ENCODE results near the gene TENT4A. TPM values are rescaled to one million over a fixed set of nuclear protein-coding genes. Genes with fewer than 3 reads are reported as not detected.

The TENT4A gene
- total RNA-seq, 2 donors from 2014 or later, result 25.5 to 32.7 TPM

GRCh38 chr5:6744841-6745705, 31.8 kb downstream of the TENT4A start:
- H3K9me3 Mint-ChIP-seq, result no peaks in the 10 kb centered on the region
- H3K36me3 Mint-ChIP-seq (ENCODE audit: low read depth), result peaks cover 43% of the 10 kb centered on the region
- H3K27me3 Mint-ChIP-seq (ENCODE audit: insufficient read depth), result no peaks in the 10 kb centered on the region
- Histone ChIP-seq H3K4me1 (ENCODE audit: control insufficient read depth, insufficient read depth, low read length) (no peaks in the 10 kb centered on the region), H3K9me3 (ENCODE audit: control insufficient read depth, low read length) (no peaks in the 10 kb centered on the region), H3K27me3 (ENCODE audit: control insufficient read depth, insufficient read depth, low read length, poor library complexity, severe bottlenecking) (no peaks in the 10 kb centered on the region), H3K27ac (ENCODE audit: low read depth, low read length) (peak overlapping the region; percentile 9), H3K9ac (ENCODE audit: extremely low read depth, low read length, poor library complexity, severe bottlenecking) (no peak overlapping the region), H3K36me3 (ENCODE audit: control insufficient read depth, insufficient read depth, low read length) (peaks cover 60% of the 10 kb centered on the region), H3K4me3 (ENCODE audit: low read length) (no peak overlapping the region)
- no peak overlapping the region for H3K4me3 Mint-ChIP-seq
- no peak for DNase-seq
- H3K27ac Mint-ChIP-seq, result no peak overlapping the region
- WGBS, 2 experiments (ENCODE audit: insufficient coverage in 1 of 2, insufficient read length in 1 of 2), result 90 to 94% methylated on average over 6 to 12 of the region's 12 CpGs
- no peak for TF ChIP-seq CTCF (conservative IDR thresholded peaks at IDR 0.05)
- H3K4me1 Mint-ChIP-seq, result no peaks in the 10 kb centered on the region

GRCh38 chr5:6745706-6746222, 32.5 kb downstream of the TENT4A start:
- Histone ChIP-seq H3K9ac (ENCODE audit: extremely low read depth, low read length, poor library complexity, severe bottlenecking) (no peak overlapping the region), H3K9me3 (ENCODE audit: control insufficient read depth, low read length) (no peaks in the 10 kb centered on the region), H3K4me1 (ENCODE audit: control insufficient read depth, insufficient read depth, low read length) (no peaks in the 10 kb centered on the region), H3K27me3 (ENCODE audit: control insufficient read depth, insufficient read depth, low read length, poor library complexity, severe bottlenecking) (no peaks in the 10 kb centered on the region), H3K27ac (ENCODE audit: low read depth, low read length) (no peak overlapping the region), H3K4me3 (ENCODE audit: low read length) (no peak overlapping the region), H3K36me3 (ENCODE audit: control insufficient read depth, insufficient read depth, low read length) (peaks cover 60% of the 10 kb centered on the region)
- WGBS, 2 experiments (ENCODE audit: insufficient coverage in 1 of 2, insufficient read length in 1 of 2), result 85 to 92% methylated on average over 10 of the region's 10 CpGs
- TF ChIP-seq CTCF (conservative IDR thresholded peaks at IDR 0.05), result peak; percentile 86
- H3K4me3 Mint-ChIP-seq, result no peak overlapping the region
- no peaks in the 10 kb centered on the region for H3K27me3 Mint-ChIP-seq (ENCODE audit: insufficient read depth)
- DNase-seq, result no peak
- peaks cover 43% of the 10 kb centered on the region for H3K36me3 Mint-ChIP-seq (ENCODE audit: low read depth)
- no peak overlapping the region for H3K27ac Mint-ChIP-seq
- no peaks in the 10 kb centered on the region for H3K4me1 Mint-ChIP-seq
- no peaks in the 10 kb centered on the region for H3K9me3 Mint-ChIP-seq

- no peak overlapping the region for H3K4me3 Mint-ChIP-seq
- no peak for DNase-seq
Observed at GRCh38 chr5:6746244-6746643, 33.0 kb downstream of the TENT4A start.

More at GRCh38 chr5:6746244-6746643, 33.0 kb downstream of the TENT4A start:
- Histone ChIP-seq H3K27ac (ENCODE audit: low read depth, low read length) (no peak overlapping the region), H3K36me3 (ENCODE audit: control insufficient read depth, insufficient read depth, low read length) (peaks cover 63% of the 10 kb centered on the region), H3K4me1 (ENCODE audit: control insufficient read depth, insufficient read depth, low read length) (no peaks in the 10 kb centered on the region), H3K9me3 (ENCODE audit: control insufficient read depth, low read length) (no peaks in the 10 kb centered on the region), H3K9ac (ENCODE audit: extremely low read depth, low read length, poor library complexity, severe bottlenecking) (no peak overlapping the region), H3K27me3 (ENCODE audit: control insufficient read depth, insufficient read depth, low read length, poor library complexity, severe bottlenecking) (no peaks in the 10 kb centered on the region), H3K4me3 (ENCODE audit: low read length) (no peak overlapping the region)
- Mint-ChIP-seq H3K4me1 (no peaks in the 10 kb centered on the region), H3K9me3 (no peaks in the 10 kb centered on the region), H3K36me3 (ENCODE audit: low read depth) (peaks cover 48% of the 10 kb centered on the region), H3K27ac (no peak overlapping the region), H3K27me3 (ENCODE audit: insufficient read depth) (no peaks in the 10 kb centered on the region)
- WGBS, 2 experiments (ENCODE audit: insufficient coverage in 1 of 2, insufficient read length in 1 of 2), result 92 to 100% methylated on average over 2 to 9 of the region's 9 CpGs
- TF ChIP-seq CTCF (conservative IDR thresholded peaks at IDR 0.05), result no peak
